GM23338 (cell line): ENCODE data around the gene ETFBKMT. TPM values are rescaled to one million over a fixed set of nuclear protein-coding genes. Genes with fewer than 3 reads are reported as not detected.

Experiments used
- ATAC-seq: fragments of 200-7000 bp; cut with Tn5 transposase; 3 replicates; pipeline ENCODE4 v1.9.1; 2020
- DNase-seq: peaks from one replicate; pipeline ENCODE4 v3.0.0-alpha.2; 2015; ENCODE audit warnings: low spot score
- H2AFZ ChIP-seq: fragments of 200-600 bp; sonication (generic); 2 replicates; pipeline ENCODE4 v1.8.0; 2016; ENCODE audit warnings: antibody characterized with exemption, mild to moderate bottlenecking, moderate library complexity
- H3F3A ChIP-seq: fragments of 200-600 bp; sonication (generic); replicated peaks from 2 replicates; pipeline ENCODE4 v1.8.0; 2017; ENCODE audit warnings: antibody characterized with exemption, mixed run types, low read depth
- H3K27ac ChIP-seq: fragments of 200-600 bp; sonication (generic); 2 replicates; pipeline ENCODE4 v1.6.1; 2016; ENCODE audit warnings: low read depth
- H3K27me3 ChIP-seq: fragments of 200-600 bp; sonication (generic); 2 replicates; pipeline ENCODE4 v1.8.0; 2016; ENCODE audit warnings: mild to moderate bottlenecking, mixed run types, moderate library complexity; ENCODE audit not compliant: insufficient read depth
- H3K36me3 ChIP-seq: fragments of 200-600 bp; sonication (generic); 2 replicates; pipeline ENCODE4 v1.8.0; 2016; ENCODE audit warnings: mild to moderate bottlenecking; ENCODE audit not compliant: insufficient read depth
- H3K4me1 ChIP-seq: fragments of 200-600 bp; sonication (generic); 2 replicates; pipeline ENCODE4 v1.8.0; 2016; ENCODE audit warnings: mild to moderate bottlenecking, moderate library complexity; ENCODE audit not compliant: insufficient read depth
- H3K4me2 ChIP-seq: fragments of 200-600 bp; sonication (generic); 2 replicates; pipeline ENCODE4 v1.7.1; 2017; ENCODE audit warnings: mixed run types
- H3K4me3 ChIP-seq: fragments of 200-600 bp; sonication (generic); 2 replicates; pipeline ENCODE4 v1.6.1; 2016; ENCODE audit warnings: mixed run types
- H3K79me2 ChIP-seq: fragments of 200-600 bp; sonication (generic); replicated peaks from 2 replicates; pipeline ENCODE4 v1.8.0; 2017; ENCODE audit warnings: mild to moderate bottlenecking; ENCODE audit not compliant: insufficient read depth
- H3K9me2 ChIP-seq: fragments of 200-600 bp; sonication (generic); 2 replicates; pipeline ENCODE4 v1.8.0; 2017; ENCODE audit not compliant: insufficient read depth
- H4K20me1 ChIP-seq: fragments of 200-600 bp; sonication (generic); replicated peaks from 2 replicates; pipeline ENCODE4 v1.8.0; 2017; ENCODE audit warnings: mild to moderate bottlenecking; ENCODE audit not compliant: insufficient read depth
- H3K27ac Mint-ChIP-seq: 2 replicates; pipeline ENCODE4 v1.8.0; 2020; ENCODE audit warnings: inconsistent platforms, mild to moderate bottlenecking, moderate library complexity, mixed read lengths
- H3K27me3 Mint-ChIP-seq: 3 replicates; pipeline ENCODE4 v1.8.0; 2022; ENCODE audit warnings: low read depth, mild to moderate bottlenecking, moderate library complexity, mixed read lengths, inconsistent platforms; ENCODE audit not compliant: insufficient read depth, poor library complexity
- H3K36me3 Mint-ChIP-seq: 3 replicates; pipeline ENCODE4 v1.8.0; 2021; ENCODE audit warnings: low read depth, mild to moderate bottlenecking, inconsistent platforms, moderate library complexity, mixed read lengths
- H3K4me1 Mint-ChIP-seq: 3 replicates; pipeline ENCODE4 v1.8.0; 2020; ENCODE audit warnings: mild to moderate bottlenecking, inconsistent platforms, mixed read lengths
- H3K4me3 Mint-ChIP-seq: 3 replicates; pipeline ENCODE4 v1.8.0; 2021; ENCODE audit warnings: moderate library complexity, mild to moderate bottlenecking, inconsistent platforms, mixed read lengths
- H3K9me3 Mint-ChIP-seq: 3 replicates; pipeline ENCODE4 v1.8.0; 2020; ENCODE audit warnings: moderate library complexity, mild to moderate bottlenecking, inconsistent platforms, mixed read lengths
- CREB1 ChIP-seq: fragments of 250-450 bp; sonication (Bioruptor Pico); IDR thresholded peaks from 2 replicates; pipeline ENCODE4 v1.5.0; 2020; ENCODE audit warnings: low read depth, mild to moderate bottlenecking, moderate library complexity
- CTCF ChIP-seq, 2 experiments: fragments of 200-600 bp in 1 of 2; sonication (generic) in 1 of 2; conservative IDR thresholded peaks; 2 replicates each; pipeline versions ENCODE4 v1.5.1 to v1.6.1; 2016 to 2017; ENCODE audit warnings: antibody characterized with exemption in 2 of 2, low read depth in 2 of 2, mild to moderate bottlenecking in 2 of 2, moderate library complexity in 1 of 2
- ETS1 ChIP-seq: IDR thresholded peaks from 2 replicates; pipeline ENCODE4 v1.6.1; 2016; ENCODE audit warnings: antibody characterized with exemption
- EZH2 ChIP-seq: fragments of 200-600 bp; sonication (generic); IDR thresholded peaks from one replicate; pipeline ENCODE4 v1.8.0; 2017; ENCODE audit warnings: antibody characterized with exemption, mild to moderate bottlenecking, low read depth; ENCODE audit not compliant: unreplicated experiment
- EZH2phosphoT487 ChIP-seq: fragments of 200-600 bp; sonication (generic); IDR thresholded peaks from one replicate; pipeline ENCODE4 v1.8.1; 2018; ENCODE audit warnings: antibody characterized with exemption; ENCODE audit not compliant: unreplicated experiment
- JUNB ChIP-seq: IDR thresholded peaks from one replicate; pipeline ENCODE4 v1.6.1; 2016; ENCODE audit warnings: antibody characterized with exemption; ENCODE audit not compliant: unreplicated experiment
- NANOG ChIP-seq: IDR thresholded peaks from 2 replicates; pipeline ENCODE4 v1.6.1; 2016; ENCODE audit warnings: antibody characterized with exemption, borderline replicate concordance
- POLR2AphosphoS5 ChIP-seq: IDR thresholded peaks from 2 replicates; pipeline ENCODE4 v1.6.1; 2016; ENCODE audit warnings: antibody characterized with exemption, low read depth
- REST ChIP-seq: IDR thresholded peaks from one replicate; pipeline ENCODE4 v1.6.1; 2018; ENCODE audit warnings: antibody characterized with exemption; ENCODE audit not compliant: unreplicated experiment
- STAT1 ChIP-seq: IDR thresholded peaks from one replicate; pipeline ENCODE4 v1.6.1; 2016; ENCODE audit warnings: antibody characterized with exemption; ENCODE audit not compliant: unreplicated experiment
- ZNF114 ChIP-seq: fragments of 250-450 bp; sonication (Bioruptor Pico); IDR thresholded peaks from 2 replicates; pipeline ENCODE4 v1.5.0; 2020; ENCODE audit warnings: mild to moderate bottlenecking, moderate library complexity
- ZNF331 ChIP-seq: fragments of 250-450 bp; sonication (Bioruptor Pico); IDR thresholded peaks from 2 replicates; pipeline ENCODE4 v1.5.0; 2020; ENCODE audit warnings: low read depth, mild to moderate bottlenecking, moderate library complexity
- ZNF462 ChIP-seq: fragments of 250-450 bp; sonication (Bioruptor Pico); IDR thresholded peaks from 2 replicates; pipeline ENCODE4 v1.5.0; 2020; ENCODE audit warnings: mild to moderate bottlenecking, moderate library complexity
- long read RNA-seq: library from polyadenylated mRNA; unstranded; transcript quantifications from one replicate; pipeline ENCODE4 v2.0.0, GENCODE V29; 2020; ENCODE audit not compliant: unreplicated experiment
- polyA plus RNA-seq: library from polyadenylated mRNA; unstranded; fragments of >200 nt; fragmentation: Nextera tagmentation; extraction: Ambion mirVana; gene quantifications from 2 replicates; pipeline ENCODE4 v1.2.1, GENCODE V29; 2016
- total RNA-seq: library from RNA; depleted of rRNA; stranded (reverse); fragments of >200 nt; shearing (Covaris generic); gene quantifications from 2 replicates; pipeline ENCODE4 v1.2.3, GENCODE V29; 2014; rRNA removed

Gene ETFBKMT
- total RNA-seq (2.3 and 3.2 TPM in 2 replicates), polyA plus RNA-seq (0.79 and 0.87 TPM in 2 replicates)
- long read RNA-seq, partial matches to known transcripts = 0 of 3 reads
- long read RNA-seq, other reads (novel, unspliced or antisense) = 0 of 3 reads

GRCh38 chr12:31659087-31659942 lies at the start of gene ETFBKMT:
Gene ETFBKMT (plus strand): TSS chr12:31659688. CDS start chr12:31661954, 2,266 bp downstream.
- no peaks in the 10 kb centered on the region; the same call in 1 of the 2 replicates for H3K36me3 ChIP-seq
- peaks cover 7% of the 10 kb centered on the region for H3K4me1 Mint-ChIP-seq
- H4K20me1 ChIP-seq = no peaks in the 10 kb centered on the region
- peak within 1 kb of the TSS; percentile 92 for H3K4me2 ChIP-seq
- H3F3A ChIP-seq = peaks cover 3% of the 10 kb centered on the region
- H3K36me3 Mint-ChIP-seq = peaks cover 13% of the 10 kb centered on the region
- ATAC-seq = peak; percentile 98
- H3K27ac ChIP-seq = peak within 1 kb of the TSS; percentile 88
- no peaks in the 10 kb centered on the region for H3K9me2 ChIP-seq
- peak within 1 kb of the TSS; percentile 77 for H3K4me3 ChIP-seq
- peak within 1 kb of the TSS; percentile 85 for H2AFZ ChIP-seq
- DNase-seq = peak; percentile 95
- peak within 1 kb of the TSS; percentile 98 for H3K4me3 Mint-ChIP-seq
- TF ChIP-seq POLR2AphosphoS5 (0 out of 2 replicates have a peak, but pooled peaks have one; percentile 23), ZNF462 (CRISPR knock-in tag) (no peak), ZNF114 (CRISPR knock-in tag) (no peak), EZH2phosphoT487 (no peak), NANOG (no peak), CTCF (conservative IDR thresholded peaks at IDR 0.05; ENCODE audit: low read depth in 2 of 2) (peak; percentile 19 to 24; a peak in 3 of 4 replicates), STAT1 (no peak), CREB1 (peak; percentile 69), ZNF331 (CRISPR knock-in tag) (no peak), EZH2 (no peak), REST (no peak), JUNB (no peak), ETS1 (peak; percentile 32; the same call in 1 of the 2 replicates)
- peaks cover 10% of the 10 kb centered on the region; the same call in 1 of the 2 replicates for H3K4me1 ChIP-seq
- H3K79me2 ChIP-seq = no peaks in the 10 kb centered on the region
- peaks cover 3% of the 10 kb centered on the region for H3K27me3 Mint-ChIP-seq
- peaks cover 7% of the 10 kb centered on the region for H3K9me3 Mint-ChIP-seq
- H3K27ac Mint-ChIP-seq = peak within 1 kb of the TSS; percentile 78
- no peaks in the 10 kb centered on the region for H3K27me3 ChIP-seq
